H1 (cell line): ENCODE data around the gene EPYC.

Experiments
- ATF2 ChIP-seq: IDR thresholded peaks from 2 replicates; pipeline ENCODE4 v1.6.1; 2012; ENCODE audit warnings: low read length, inconsistent platforms
- BRCA1 ChIP-seq: IDR thresholded peaks from 2 replicates; pipeline ENCODE4 v1.6.1; 2012; ENCODE audit warnings: low read depth, low read length, improper control_type of control experiment
- CREB1 ChIP-seq: IDR thresholded peaks from 2 replicates; pipeline ENCODE4 v1.6.1; 2012; ENCODE audit warnings: inconsistent platforms
- CTCF ChIP-seq, 3 experiments: IDR thresholded peaks; 1 replicate in 2 of 3; 2 replicates in 1 of 3; pipeline versions ENCODE4 v1.5.1 to v1.6.1; 2011; ENCODE audit warnings: low read length in 3 of 3, mild to moderate bottlenecking in 3 of 3, inconsistent platforms in 2 of 3, low read depth in 1 of 3, moderate library complexity in 1 of 3; ENCODE audit not compliant: insufficient read depth in 1 of 3; ENCODE audit errors: control extremely low read depth in 1 of 3
- EGR1 ChIP-seq: IDR thresholded peaks from 2 replicates; pipeline ENCODE4 v1.6.1; 2011; ENCODE audit warnings: low read depth, low read length, borderline replicate concordance
- EZH2 ChIP-seq: fragments of 200-600 bp; sonication (generic); IDR thresholded peaks from 2 replicates; pipeline ENCODE4 v1.7.1; 2012; ENCODE audit warnings: low read depth, mild to moderate bottlenecking, moderate library complexity, low read length, inconsistent platforms; ENCODE audit not compliant: severe bottlenecking
- GABPA ChIP-seq: IDR thresholded peaks from 2 replicates; pipeline ENCODE4 v1.6.1; 2011; ENCODE audit warnings: mild to moderate bottlenecking, low read length, moderate library complexity, borderline replicate concordance; ENCODE audit not compliant: insufficient read depth
- JUND ChIP-seq: IDR thresholded peaks from 2 replicates; pipeline ENCODE4 v1.6.1; 2011; ENCODE audit warnings: mild to moderate bottlenecking, improper control_type of control experiment, low read length
- MAFK ChIP-seq: IDR thresholded peaks from 2 replicates; pipeline ENCODE4 v1.6.1; 2012; ENCODE audit warnings: low read depth, mild to moderate bottlenecking, improper control_type of control experiment, low read length
- RAD21 ChIP-seq, 2 experiments: IDR thresholded peaks in 1 of 2; conservative IDR thresholded peaks in 1 of 2; 2 replicates each; pipeline ENCODE4 v1.6.1; 2011; ENCODE audit warnings: low read depth in 2 of 2, low read length in 2 of 2, improper control_type of control experiment in 1 of 2, inconsistent platforms in 1 of 2, mild to moderate bottlenecking in 1 of 2, moderate library complexity in 1 of 2
- SP1 ChIP-seq: IDR thresholded peaks from 2 replicates; pipeline ENCODE4 v1.6.1; 2011; ENCODE audit warnings: low read depth, low read length
- SRF ChIP-seq: IDR thresholded peaks from 2 replicates; pipeline ENCODE4 v1.6.1; 2011; ENCODE audit warnings: mild to moderate bottlenecking, low read depth, low read length, moderate library complexity
- YY1 ChIP-seq: IDR thresholded peaks from 2 replicates; pipeline ENCODE4 v1.6.1; 2011; ENCODE audit warnings: low read depth, mild to moderate bottlenecking, low read length

DNA sequence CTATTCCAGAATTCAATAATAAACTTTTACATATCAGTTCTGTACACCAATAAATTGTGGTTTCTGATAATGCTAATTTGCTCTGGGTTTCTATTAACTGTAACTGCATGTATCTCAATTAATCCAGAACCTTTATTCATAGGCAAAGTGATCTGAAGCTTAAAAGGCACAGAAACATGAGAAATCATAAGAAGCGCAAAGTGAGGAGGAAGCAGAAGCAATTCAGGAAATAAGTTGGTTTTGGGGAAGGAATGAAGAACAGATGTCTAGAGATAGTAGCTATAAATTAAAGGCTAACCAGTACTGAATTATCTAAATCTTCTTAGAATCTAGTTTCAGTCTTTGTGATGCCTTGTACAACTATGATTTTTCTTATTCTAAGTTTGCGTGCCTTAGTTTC, 28.5 kb upstream of the EPYC start:
- TF ChIP-seq SP1 (no peak), CTCF (IDR thresholded peaks at IDR 0.05; ENCODE audit: control extremely low read depth in 1 of 3, insufficient read depth in 1 of 3, low read depth in 1 of 3, low read length in 3 of 3) (no peak), EGR1 (no peak), BRCA1 (no peak), YY1 (no peak), SRF (no peak), JUND (no peak), RAD21 (IDR thresholded peaks at IDR 0.05 in 1 of 2, conservative IDR thresholded peaks at IDR 0.05 in 1 of 2; ENCODE audit: low read depth in 2 of 2, low read length in 2 of 2) (no peak), MAFK (no peak), ATF2 (no peak), EZH2 (no peak), GABPA (no peak), CREB1 (no peak)
